Thyroid gland (tissue), 4 donors: Measurements from ENCODE around the gene NEUROD1.

Experiments used
- POLR2A ChIP-seq, 2 donors: fragments of 450-650 bp; IDR thresholded peaks; one replicate each; pipeline ENCODE4 v1.6.1; 2017; ENCODE audit warnings: antibody characterized with exemption in 2 of 2, mild to moderate bottlenecking in 2 of 2, moderate library complexity in 1 of 2
- TF ChIP-seq, protein P1 (sequence below), 6 experiments: fragments of 200-600 bp in 3 of 6; fragments of 450-650 bp in 3 of 6; sonication (generic) in 3 of 6; IDR thresholded peaks; one replicate each; pipeline ENCODE4 v1.5.1; 2016 to 2019; ENCODE audit warnings: antibody characterized with exemption in 6 of 6, mild to moderate bottlenecking in 2 of 6, inconsistent platforms in 1 of 6, moderate library complexity in 1 of 6

DNA sequence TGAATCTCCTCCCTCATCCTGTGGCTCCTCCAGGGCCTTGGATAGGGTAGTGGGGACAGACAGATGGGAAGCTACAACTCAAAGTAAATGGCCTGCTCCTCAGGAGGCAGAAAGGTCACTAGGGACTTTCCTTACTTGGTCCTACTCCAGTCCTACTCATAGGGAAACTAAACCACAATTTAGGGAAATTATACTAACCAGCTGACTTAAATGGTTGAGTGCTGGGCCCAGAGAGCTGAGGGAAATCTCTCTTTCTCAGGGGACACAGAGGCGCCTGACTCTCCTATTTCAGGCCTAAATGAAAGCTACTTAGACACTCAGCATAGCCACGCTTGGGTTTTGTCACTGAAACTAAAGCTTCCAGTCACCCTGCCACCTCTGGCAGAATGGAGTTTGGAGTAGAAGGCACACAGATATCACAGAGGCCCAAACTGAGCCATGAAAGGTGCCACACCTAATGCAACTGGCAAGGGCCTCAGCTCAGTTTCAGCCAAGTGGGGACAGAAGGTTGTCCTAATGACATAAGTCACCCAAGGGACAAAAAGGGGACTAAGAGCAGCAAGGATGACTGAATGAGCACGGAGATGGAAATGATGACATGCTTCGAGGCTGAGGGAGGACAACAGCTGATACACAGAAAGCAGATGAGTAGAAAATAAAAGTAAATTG lies 47.5 kb downstream of the NEUROD1 start:
- TF ChIP-seq, protein P1, sequence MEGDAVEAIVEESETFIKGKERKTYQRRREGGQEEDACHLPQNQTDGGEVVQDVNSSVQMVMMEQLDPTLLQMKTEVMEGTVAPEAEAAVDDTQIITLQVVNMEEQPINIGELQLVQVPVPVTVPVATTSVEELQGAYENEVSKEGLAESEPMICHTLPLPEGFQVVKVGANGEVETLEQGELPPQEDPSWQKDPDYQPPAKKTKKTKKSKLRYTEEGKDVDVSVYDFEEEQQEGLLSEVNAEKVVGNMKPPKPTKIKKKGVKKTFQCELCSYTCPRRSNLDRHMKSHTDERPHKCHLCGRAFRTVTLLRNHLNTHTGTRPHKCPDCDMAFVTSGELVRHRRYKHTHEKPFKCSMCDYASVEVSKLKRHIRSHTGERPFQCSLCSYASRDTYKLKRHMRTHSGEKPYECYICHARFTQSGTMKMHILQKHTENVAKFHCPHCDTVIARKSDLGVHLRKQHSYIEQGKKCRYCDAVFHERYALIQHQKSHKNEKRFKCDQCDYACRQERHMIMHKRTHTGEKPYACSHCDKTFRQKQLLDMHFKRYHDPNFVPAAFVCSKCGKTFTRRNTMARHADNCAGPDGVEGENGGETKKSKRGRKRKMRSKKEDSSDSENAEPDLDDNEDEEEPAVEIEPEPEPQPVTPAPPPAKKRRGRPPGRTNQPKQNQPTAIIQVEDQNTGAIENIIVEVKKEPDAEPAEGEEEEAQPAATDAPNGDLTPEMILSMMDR (IDR thresholded peaks at IDR 0.05) = no peak
- TF ChIP-seq POLR2A (IDR thresholded peaks at IDR 0.05) = no peak
